DND-41 (cell line): ENCODE results near the gene MFAP2.
"Not testable (repeated sequence)": the region's sequence is repeated elsewhere in the genome, so short reads cannot be mapped to it uniquely, and the experiment has no call there.

Experiments used
- CTCF ChIP-seq: IDR thresholded peaks from 2 replicates; pipeline ENCODE4 v1.5.1; 2012; ENCODE audit warnings: borderline replicate concordance, low read length, moderate library complexity, mild to moderate bottlenecking; ENCODE audit not compliant: poor library complexity, severe bottlenecking; ENCODE audit errors: extremely low read depth
- EZH2 ChIP-seq: IDR thresholded peaks from 3 replicates; pipeline ENCODE4 v1.6.1; 2012; ENCODE audit warnings: borderline replicate concordance, low read depth, mild to moderate bottlenecking, moderate library complexity, low read length, inconsistent platforms; ENCODE audit not compliant: severe bottlenecking

GRCh38 chr1:16939386-16940180, 40.8 kb downstream of the MFAP2 start:
- TF ChIP-seq CTCF, EZH2: not testable (repeated sequence)
